ENCODE measurements around the gene CDK16.

GRCh38 chrX:47230136-47230868 is 11.8 kb downstream of the CDK16 start:
- TF ChIP-seq, protein P1, sequence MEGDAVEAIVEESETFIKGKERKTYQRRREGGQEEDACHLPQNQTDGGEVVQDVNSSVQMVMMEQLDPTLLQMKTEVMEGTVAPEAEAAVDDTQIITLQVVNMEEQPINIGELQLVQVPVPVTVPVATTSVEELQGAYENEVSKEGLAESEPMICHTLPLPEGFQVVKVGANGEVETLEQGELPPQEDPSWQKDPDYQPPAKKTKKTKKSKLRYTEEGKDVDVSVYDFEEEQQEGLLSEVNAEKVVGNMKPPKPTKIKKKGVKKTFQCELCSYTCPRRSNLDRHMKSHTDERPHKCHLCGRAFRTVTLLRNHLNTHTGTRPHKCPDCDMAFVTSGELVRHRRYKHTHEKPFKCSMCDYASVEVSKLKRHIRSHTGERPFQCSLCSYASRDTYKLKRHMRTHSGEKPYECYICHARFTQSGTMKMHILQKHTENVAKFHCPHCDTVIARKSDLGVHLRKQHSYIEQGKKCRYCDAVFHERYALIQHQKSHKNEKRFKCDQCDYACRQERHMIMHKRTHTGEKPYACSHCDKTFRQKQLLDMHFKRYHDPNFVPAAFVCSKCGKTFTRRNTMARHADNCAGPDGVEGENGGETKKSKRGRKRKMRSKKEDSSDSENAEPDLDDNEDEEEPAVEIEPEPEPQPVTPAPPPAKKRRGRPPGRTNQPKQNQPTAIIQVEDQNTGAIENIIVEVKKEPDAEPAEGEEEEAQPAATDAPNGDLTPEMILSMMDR (IDR thresholded peaks at IDR 0.05), result no peak
- TF ChIP-seq ZFX (IDR thresholded peaks at IDR 0.05; ENCODE audit: borderline replicate concordance), result no peak
